GM18505 (cell line): ENCODE data around the gene COPA.

Experiments used
- ATAC-seq: cut with Tn5 transposase; IDR thresholded peaks from one replicate; pipeline ENCODE4 v1.9.1; 2021; ENCODE audit not compliant: unreplicated experiment
- POLR2A ChIP-seq: IDR thresholded peaks from 4 replicates; pipeline ENCODE4 v1.6.1; 2011; ENCODE audit warnings: borderline replicate concordance; ENCODE audit not compliant: insufficient read depth, insufficient read length; ENCODE audit errors: extremely low read depth

The COPA gene

GRCh38 chr1:160354388-160354985, 11.4 kb upstream of the COPA start:
- TF ChIP-seq POLR2A, result no peak

GRCh38 chr1:160353223-160353622, 10.2 kb upstream of the COPA start:
- TF ChIP-seq POLR2A, result no peak

More at GRCh38 chr1:160354388-160354985, 11.4 kb upstream of the COPA start:
- no peak for ATAC-seq

GRCh38 chr1:160352555-160352954, 9.5 kb upstream of the COPA start:
- TF ChIP-seq POLR2A, result no peak
- ATAC-seq, result no peak

More at GRCh38 chr1:160353223-160353622, 10.2 kb upstream of the COPA start:
- no peak for ATAC-seq

GRCh38 chr1:160351629-160352028, 8.6 kb upstream of the COPA start:
- no peak for ATAC-seq
- TF ChIP-seq POLR2A, result no peak

GRCh38 chr1:160346958-160347357, 3.9 kb upstream of the COPA start:
- ATAC-seq, result no peak
- no peak for TF ChIP-seq POLR2A

GRCh38 chr1:160346463-160346862, 3.4 kb upstream of the COPA start:
- TF ChIP-seq POLR2A, result no peak
- ATAC-seq, result no peak

- TF ChIP-seq POLR2A, result no peak
- ATAC-seq, result no peak
Measured at GRCh38 chr1:160344936-160345335, 1.9 kb upstream of the COPA start.

GRCh38 chr1:160344241-160344640, 1.2 kb upstream of the COPA start:
- ATAC-seq, result no peak
- TF ChIP-seq POLR2A, result no peak

- no peak for ATAC-seq
- TF ChIP-seq POLR2A, result no peak
Measured at GRCh38 chr1:160342526-160342925, 524 bp downstream of the COPA start.

- TF ChIP-seq POLR2A, result no peak
- no peak for ATAC-seq
Measured at GRCh38 chr1:160340866-160341265, 2.2 kb downstream of the COPA start.

- ATAC-seq, result no peak
- TF ChIP-seq POLR2A, result no peak
Measured at GRCh38 chr1:160340146-160340545, 2.9 kb downstream of the COPA start.

- ATAC-seq, result no peak
- TF ChIP-seq POLR2A, result no peak
Measured at GRCh38 chr1:160338580-160338979, 4.5 kb downstream of the COPA start.

GRCh38 chr1:160332516-160332915, 10.5 kb downstream of the COPA start:
- TF ChIP-seq POLR2A, result no peak
- ATAC-seq, result no peak

- TF ChIP-seq POLR2A, result no peak
Measured at GRCh38 chr1:160330119-160330518, 12.9 kb downstream of the COPA start.

GRCh38 chr1:160328184-160328583, 14.9 kb downstream of the COPA start:
- ATAC-seq, result no peak
- TF ChIP-seq POLR2A, result no peak

More at GRCh38 chr1:160330119-160330518, 12.9 kb downstream of the COPA start:
- no peak for ATAC-seq
